Measurements from ENCODE around the gene SMIM28. TPM values are rescaled to one million over a fixed set of nuclear protein-coding genes. Genes with fewer than 3 reads are reported as not detected.

SMIM28 gene
- total and polyA plus RNA-seq, 2 of the 4 experiments (the other 2 are of a cell fraction) = not detected

- Histone ChIP-seq H2AK9ac (replicated peaks; ENCODE audit: low read depth, low read length, poor library complexity) (no peak overlapping the region), H2AK5ac (ENCODE audit: low read depth, low read length) (no peak overlapping the region), H3K79me1 (ENCODE audit: low read depth in 1 of 2, low read length in 2 of 2) (no peaks in the 10 kb centered on the region), H3K4me1 (ENCODE audit: control insufficient read depth, insufficient read depth, low read length) (no peaks in the 10 kb centered on the region), H2AFZ (replicated peaks; ENCODE audit: low read length, poor library complexity) (no peak overlapping the region), H3K4ac (ENCODE audit: low read depth, low read length) (no peak overlapping the region), H3K56ac (ENCODE audit: extremely low read depth, insufficient read depth, low read length) (no peak overlapping the region), H2BK15ac (ENCODE audit: low read depth, low read length) (no peak overlapping the region), H4K8ac (ENCODE audit: low read depth in 2 of 2, low read length in 2 of 2) (no peak overlapping the region), H3K27me3 (ENCODE audit: control insufficient read depth, insufficient read depth, low read length) (peaks cover 17% of the 10 kb centered on the region), H3K4me3 (ENCODE audit: insufficient read depth, low read depth, low read length) (no peak overlapping the region), H3K9me3 (ENCODE audit: control insufficient read depth, insufficient read depth, low read length) (no peaks in the 10 kb centered on the region), H2BK20ac (ENCODE audit: low read depth, low read length) (no peak overlapping the region), H3K9ac (ENCODE audit: low read depth, low read length) (no peak overlapping the region), H3K14ac (replicated peaks; ENCODE audit: low read depth, low read length) (no peak overlapping the region), H2BK5ac (ENCODE audit: low read depth, low read length, poor library complexity, severe bottlenecking) (no peak overlapping the region), H3K9me1 (ENCODE audit: insufficient read depth, low read length) (no peaks in the 10 kb centered on the region), H4K91ac (ENCODE audit: insufficient read depth, low read depth, low read length) (no peak overlapping the region), H2BK120ac (ENCODE audit: low read depth, low read length) (no peak overlapping the region), H3K18ac (ENCODE audit: low read depth, low read length) (no peak overlapping the region), H4K5ac (ENCODE audit: low read depth, low read length) (no peak overlapping the region), H4K20me1 (ENCODE audit: insufficient read depth, low read length) (no peaks in the 10 kb centered on the region), H3K36me3 (ENCODE audit: control insufficient read depth, insufficient read depth, low read length) (no peaks in the 10 kb centered on the region), H3K23ac (ENCODE audit: low read depth, low read length) (no peak overlapping the region), H3K27ac (ENCODE audit: insufficient read depth, low read length) (no peak overlapping the region), H3K4me2 (ENCODE audit: low read depth, low read length) (no peak overlapping the region)
- intact Hi-C loops (cut with micrococcal nuclease) = no loop called here
- CTCF ChIA-PET = interaction anchor here (0.6 kb wide), 1 partner anchor 20 kb away, joined by 3 read pairs; no protein-coding TSS in a partner anchor
- no peak for ATAC-seq (ENCODE audit: low read depth)
- dilution Hi-C loops (cut with HindIII; ENCODE audit: low sequenced_read_pairs, unreplicated experiment) = no loop called here
- no peak for TF ChIP-seq FOS (IDR thresholded peaks at IDR 0.05; ENCODE audit: low read depth, low read length)
- TF ChIP-seq RAD21 (IDR thresholded peaks at IDR 0.05; ENCODE audit: low read length) = no peak
- TF ChIP-seq CEBPB (IDR thresholded peaks at IDR 0.05; ENCODE audit: low read depth, low read length) = no peak
- TF ChIP-seq MAFK (IDR thresholded peaks at IDR 0.05; ENCODE audit: low read depth, low read length) = no peak
- TF ChIP-seq POLR2A (IDR thresholded peaks at IDR 0.05; ENCODE audit: low read depth, low read length) = no peak
- no peak for TF ChIP-seq CHD1 (IDR thresholded peaks at IDR 0.05; ENCODE audit: low read depth, low read length)
- no peak for TF ChIP-seq MXI1 (IDR thresholded peaks at IDR 0.05; ENCODE audit: borderline replicate concordance, low read depth, low read length)
- no peak for TF ChIP-seq ELK1 (IDR thresholded peaks at IDR 0.05; ENCODE audit: borderline replicate concordance, low read depth, low read length)
- TF ChIP-seq NFE2L2 (IDR thresholded peaks at IDR 0.05; ENCODE audit: low read depth, low read length) = no peak
- TF ChIP-seq CTCF (conservative IDR thresholded peaks at IDR 0.05; ENCODE audit: low read depth, low read length) = no peak
- no peak for TF ChIP-seq RCOR1 (IDR thresholded peaks at IDR 0.05; ENCODE audit: insufficient replicate concordance, low read length)
- TF ChIP-seq USF2 (IDR thresholded peaks at IDR 0.05; ENCODE audit: low read depth, low read length) = no peak
- TF ChIP-seq RFX5 (IDR thresholded peaks at IDR 0.05; ENCODE audit: low read depth, low read length) = no peak
- DNase-seq = no peak
- no TSS peak for BruUV-seq (replicated peaks)
- WGBS, 2 experiments (ENCODE audit: extremely low coverage in 2 of 2, insufficient read length in 1 of 2) = no CpG with 5 or more reads among the region's 2 CpGs
- POLR2A ChIA-PET (ENCODE audit: unreplicated experiment) = no interaction called here
- in situ Hi-C loops (cut with MboI; ENCODE audit: low sequenced_read_pairs) = no loop called here
These were observed 32.0 kb upstream of the SMIM28 start for GRCh38 chr6:138345565-138346285.
